Stimulated activated CD4-positive, alpha-beta T cell treated with anti-CD3 and anti-CD28 coated beads, Interleukin-4, amount 100 ng/mL, for 24 hours (primary cell): ENCODE results near the gene STMN3.
"Not testable (repeated sequence)": the region's sequence is repeated elsewhere in the genome, so short reads cannot be mapped to it uniquely, and the experiment has no call there.

Experiments used
- DNase-seq: peaks from one replicate; pipeline ENCODE4 v3.0.0-alpha.2; 2020

Gene STMN3

GRCh38 chr20:63601679-63602078 is 51.5 kb downstream of the STMN3 start:
- DNase-seq = not testable (repeated sequence)

- DNase-seq = no peak
Measured at GRCh38 chr20:63599396-63600050, 53.7 kb downstream of the STMN3 start.

GRCh38 chr20:63598479-63599395 is 54.5 kb downstream of the STMN3 start:
- DNase-seq = no peak

- DNase-seq = no peak
Measured at GRCh38 chr20:63597651-63598478, 55.4 kb downstream of the STMN3 start.

GRCh38 chr20:63596423-63596822 is 56.8 kb downstream of the STMN3 start:
- no peak for DNase-seq

- no peak for DNase-seq
Measured at GRCh38 chr20:63595416-63596127, 57.7 kb downstream of the STMN3 start.

- DNase-seq = no peak
Measured at GRCh38 chr20:63594043-63594561, 59.1 kb downstream of the STMN3 start.

GRCh38 chr20:63592661-63593060 is 60.6 kb downstream of the STMN3 start:
- DNase-seq = no peak

- no peak for DNase-seq
Measured at GRCh38 chr20:63591786-63592355, 61.4 kb downstream of the STMN3 start.

GRCh38 chr20:63591147-63591533 is 62.1 kb downstream of the STMN3 start:
- no peak for DNase-seq

GRCh38 chr20:63590218-63591146 is 62.7 kb downstream of the STMN3 start:
- DNase-seq = no peak
